ENCODE data around the gene PSMD8.
A peak's percentile ranks its signal among the peaks of the same experiment; 100 is the strongest.
"Not testable (repeated sequence)": the region's sequence is repeated elsewhere in the genome, so short reads cannot be mapped to it uniquely, and the experiment has no call there.

The PSMD8 gene

GRCh38 chr19:38361633-38362075, 12.7 kb upstream of the PSMD8 start:
- peak; percentile 54 to 75 (median 62) for DNase-seq (ENCODE audit: low read depth in 2 of 3, low spot score in 1 of 3)

GRCh38 chr19:38362076-38362945, 12.1 kb upstream of the PSMD8 start:
- DNase-seq (ENCODE audit: low read depth in 2 of 3, low spot score in 1 of 3), result peak; percentile 79 to 91 (median 87)

GRCh38 chr19:38362946-38363688, 11.3 kb upstream of the PSMD8 start:
- DNase-seq (ENCODE audit: low read depth in 2 of 3, low spot score in 1 of 3), result not testable (repeated sequence)

GRCh38 chr19:38367041-38367440, 7.3 kb upstream of the PSMD8 start:
- no peak for DNase-seq (ENCODE audit: low read depth in 2 of 3, low spot score in 1 of 3)

GRCh38 chr19:38369584-38369983, 4.8 kb upstream of the PSMD8 start:
- DNase-seq (ENCODE audit: low read depth in 2 of 3, low spot score in 1 of 3), result no peak

- DNase-seq (ENCODE audit: low read depth in 2 of 3, low spot score in 1 of 3), result no peak
Observed at GRCh38 chr19:38370299-38370698, 4.1 kb upstream of the PSMD8 start.

- no peak for DNase-seq (ENCODE audit: low read depth in 2 of 3, low spot score in 1 of 3)
Observed at GRCh38 chr19:38371081-38371480, 3.3 kb upstream of the PSMD8 start.

- DNase-seq (ENCODE audit: low read depth in 2 of 3, low spot score in 1 of 3), result no peak
Observed at GRCh38 chr19:38373907-38374331, 452 bp upstream of the PSMD8 start.

GRCh38 chr19:38375098-38375493, 725 bp downstream of the PSMD8 start:
- DNase-seq (ENCODE audit: low read depth in 2 of 3, low spot score in 1 of 3), result no peak

GRCh38 chr19:38375748-38376147, 1.4 kb downstream of the PSMD8 start:
- DNase-seq (ENCODE audit: low read depth in 2 of 3, low spot score in 1 of 3), result no peak

- DNase-seq (ENCODE audit: low read depth in 2 of 3, low spot score in 1 of 3), result no peak
Observed at GRCh38 chr19:38376576-38376975, 2.2 kb downstream of the PSMD8 start.

GRCh38 chr19:38377052-38377451, 2.7 kb downstream of the PSMD8 start:
- no peak for DNase-seq (ENCODE audit: low read depth in 2 of 3, low spot score in 1 of 3)

GRCh38 chr19:38378866-38379265, 4.5 kb downstream of the PSMD8 start:
- DNase-seq (ENCODE audit: low read depth in 2 of 3, low spot score in 1 of 3), result no peak

GRCh38 chr19:38381138-38381537, 6.8 kb downstream of the PSMD8 start:
- DNase-seq (ENCODE audit: low read depth in 2 of 3, low spot score in 1 of 3), result no peak

GRCh38 chr19:38383184-38383583, 8.8 kb downstream of the PSMD8 start:
- no peak for DNase-seq (ENCODE audit: low read depth in 2 of 3, low spot score in 1 of 3)

GRCh38 chr19:38383743-38384142, 9.4 kb downstream of the PSMD8 start:
- no peak for DNase-seq (ENCODE audit: low read depth in 2 of 3, low spot score in 1 of 3)

- DNase-seq (ENCODE audit: low read depth in 2 of 3, low spot score in 1 of 3), result no peak
Observed at GRCh38 chr19:38384209-38385027, 10.0 kb downstream of the PSMD8 start.

- DNase-seq (ENCODE audit: low read depth in 2 of 3, low spot score in 1 of 3), result no peak
Observed at GRCh38 chr19:38385057-38385803, 10.9 kb downstream of the PSMD8 start.

GRCh38 chr19:38385804-38386257, 11.5 kb downstream of the PSMD8 start:
- DNase-seq (ENCODE audit: low read depth in 2 of 3, low spot score in 1 of 3), result no peak

- no peak for DNase-seq (ENCODE audit: low read depth in 2 of 3, low spot score in 1 of 3)
Observed at GRCh38 chr19:38386300-38386970, 12.1 kb downstream of the PSMD8 start.
